Endothelial cell (in vitro differentiated cells): ENCODE data around the gene FSCN2. TPM values are rescaled to one million over a fixed set of nuclear protein-coding genes. Genes with fewer than 3 reads are reported as not detected.

Experiments
- DNase-seq: peaks from one replicate; pipeline ENCODE4 v3.0.0; 2021; ENCODE audit warnings: low spot score
- H3K27ac Mint-ChIP-seq: one replicate; pipeline ENCODE4 v1.8.0; 2021; ENCODE audit warnings: mixed read lengths, inconsistent platforms; ENCODE audit not compliant: unreplicated experiment
- H3K27me3 Mint-ChIP-seq: one replicate; pipeline ENCODE4 v1.8.0; 2021; ENCODE audit warnings: mild to moderate bottlenecking, moderate library complexity, mixed read lengths, inconsistent platforms; ENCODE audit not compliant: unreplicated experiment
- H3K36me3 Mint-ChIP-seq: one replicate; pipeline ENCODE4 v1.8.0; 2021; ENCODE audit warnings: mild to moderate bottlenecking, low read depth, mixed read lengths, inconsistent platforms; ENCODE audit not compliant: unreplicated experiment
- H3K4me1 Mint-ChIP-seq: one replicate; pipeline ENCODE4 v1.8.0; 2021; ENCODE audit warnings: mild to moderate bottlenecking, mixed read lengths, inconsistent platforms; ENCODE audit not compliant: unreplicated experiment
- H3K4me3 Mint-ChIP-seq: one replicate; pipeline ENCODE4 v1.8.0; 2021; ENCODE audit warnings: mild to moderate bottlenecking, mixed read lengths, inconsistent platforms; ENCODE audit not compliant: unreplicated experiment
- H3K9me3 Mint-ChIP-seq: one replicate; pipeline ENCODE4 v1.8.0; 2021; ENCODE audit warnings: mixed read lengths, inconsistent platforms; ENCODE audit not compliant: unreplicated experiment
- long read RNA-seq: library from polyadenylated mRNA; unstranded; transcript quantifications from one replicate; pipeline ENCODE4 v2.0.0, GENCODE V29; 2020; ENCODE audit not compliant: unreplicated experiment
- total RNA-seq: library from RNA; stranded (reverse); fragmentation: NEBNext Ultra II Directional; extraction: Animal tissue kit (Norgen Biotek cat#: 25700); gene quantifications from one replicate; pipeline ENCODE4 v1.2.1, GENCODE V29; 2021; ENCODE audit not compliant: unreplicated experiment
- TF ChIP-seq, protein P1 (sequence below): fragments of 200-600 bp; sonication (generic); IDR thresholded peaks from one replicate; pipeline ENCODE4 v1.5.0; 2021; ENCODE audit warnings: antibody characterized with exemption; ENCODE audit not compliant: unreplicated experiment

Gene FSCN2, protein sequence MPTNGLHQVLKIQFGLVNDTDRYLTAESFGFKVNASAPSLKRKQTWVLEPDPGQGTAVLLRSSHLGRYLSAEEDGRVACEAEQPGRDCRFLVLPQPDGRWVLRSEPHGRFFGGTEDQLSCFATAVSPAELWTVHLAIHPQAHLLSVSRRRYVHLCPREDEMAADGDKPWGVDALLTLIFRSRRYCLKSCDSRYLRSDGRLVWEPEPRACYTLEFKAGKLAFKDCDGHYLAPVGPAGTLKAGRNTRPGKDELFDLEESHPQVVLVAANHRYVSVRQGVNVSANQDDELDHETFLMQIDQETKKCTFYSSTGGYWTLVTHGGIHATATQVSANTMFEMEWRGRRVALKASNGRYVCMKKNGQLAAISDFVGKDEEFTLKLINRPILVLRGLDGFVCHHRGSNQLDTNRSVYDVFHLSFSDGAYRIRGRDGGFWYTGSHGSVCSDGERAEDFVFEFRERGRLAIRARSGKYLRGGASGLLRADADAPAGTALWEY
- 1.5 TPM for total RNA-seq
- long read RNA-seq, result 0 reads

DNA sequence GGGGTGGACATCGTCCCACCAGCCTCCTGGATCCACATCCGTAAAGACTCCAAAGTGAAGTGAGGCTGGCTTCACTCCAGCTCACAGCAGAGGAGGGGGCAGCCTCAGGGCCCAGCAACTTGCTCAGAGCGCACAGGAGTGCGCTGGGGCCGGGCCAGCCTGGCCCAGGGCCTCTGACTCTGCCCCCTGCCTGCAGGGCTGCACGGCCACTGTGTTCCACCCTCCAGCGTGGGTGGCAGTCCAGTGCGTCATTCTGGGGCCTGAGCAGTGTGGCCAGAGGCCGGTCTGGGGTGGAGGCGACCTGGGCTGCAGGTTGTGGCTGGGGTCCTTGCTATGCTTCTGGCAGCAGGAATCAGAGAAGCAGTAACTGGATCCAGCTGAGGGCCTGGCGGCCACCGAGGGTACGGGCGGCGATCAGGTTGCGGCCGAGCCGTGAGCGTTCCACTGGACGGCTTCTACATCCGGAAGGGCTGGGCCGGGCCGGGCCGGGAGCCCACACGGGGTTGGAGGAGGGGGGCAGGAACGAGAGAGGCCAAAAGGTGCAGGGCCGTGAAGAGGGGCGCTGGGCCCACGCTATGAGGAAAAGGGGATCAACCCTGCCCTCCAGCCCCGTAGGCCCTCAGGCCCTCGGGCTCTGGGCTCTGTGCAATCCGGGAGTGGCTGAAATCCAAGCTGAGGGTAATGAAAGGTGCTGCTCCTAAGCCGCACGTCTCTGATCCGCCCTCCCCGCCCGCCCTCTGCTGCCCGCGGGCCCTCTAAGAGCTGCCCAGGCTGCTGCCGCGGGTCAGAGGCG is at the start of gene FSCN2:
Gene FSCN2 (plus strand): TSS at position 787 of the 793 bp plus-strand sequence. CDS start 155 bp downstream, outside the sequence.
- H3K9me3 Mint-ChIP-seq, result no peaks in the 10 kb centered on the region
- H3K27ac Mint-ChIP-seq, result no peak within 1 kb of the TSS
- TF ChIP-seq, protein P1, sequence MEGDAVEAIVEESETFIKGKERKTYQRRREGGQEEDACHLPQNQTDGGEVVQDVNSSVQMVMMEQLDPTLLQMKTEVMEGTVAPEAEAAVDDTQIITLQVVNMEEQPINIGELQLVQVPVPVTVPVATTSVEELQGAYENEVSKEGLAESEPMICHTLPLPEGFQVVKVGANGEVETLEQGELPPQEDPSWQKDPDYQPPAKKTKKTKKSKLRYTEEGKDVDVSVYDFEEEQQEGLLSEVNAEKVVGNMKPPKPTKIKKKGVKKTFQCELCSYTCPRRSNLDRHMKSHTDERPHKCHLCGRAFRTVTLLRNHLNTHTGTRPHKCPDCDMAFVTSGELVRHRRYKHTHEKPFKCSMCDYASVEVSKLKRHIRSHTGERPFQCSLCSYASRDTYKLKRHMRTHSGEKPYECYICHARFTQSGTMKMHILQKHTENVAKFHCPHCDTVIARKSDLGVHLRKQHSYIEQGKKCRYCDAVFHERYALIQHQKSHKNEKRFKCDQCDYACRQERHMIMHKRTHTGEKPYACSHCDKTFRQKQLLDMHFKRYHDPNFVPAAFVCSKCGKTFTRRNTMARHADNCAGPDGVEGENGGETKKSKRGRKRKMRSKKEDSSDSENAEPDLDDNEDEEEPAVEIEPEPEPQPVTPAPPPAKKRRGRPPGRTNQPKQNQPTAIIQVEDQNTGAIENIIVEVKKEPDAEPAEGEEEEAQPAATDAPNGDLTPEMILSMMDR, result no peak
- H3K27me3 Mint-ChIP-seq, result no peaks in the 10 kb centered on the region
- H3K36me3 Mint-ChIP-seq, result no peaks in the 10 kb centered on the region
- no peak within 1 kb of the TSS for H3K4me3 Mint-ChIP-seq
- no peak for DNase-seq
- no peaks in the 10 kb centered on the region for H3K4me1 Mint-ChIP-seq

DNA sequence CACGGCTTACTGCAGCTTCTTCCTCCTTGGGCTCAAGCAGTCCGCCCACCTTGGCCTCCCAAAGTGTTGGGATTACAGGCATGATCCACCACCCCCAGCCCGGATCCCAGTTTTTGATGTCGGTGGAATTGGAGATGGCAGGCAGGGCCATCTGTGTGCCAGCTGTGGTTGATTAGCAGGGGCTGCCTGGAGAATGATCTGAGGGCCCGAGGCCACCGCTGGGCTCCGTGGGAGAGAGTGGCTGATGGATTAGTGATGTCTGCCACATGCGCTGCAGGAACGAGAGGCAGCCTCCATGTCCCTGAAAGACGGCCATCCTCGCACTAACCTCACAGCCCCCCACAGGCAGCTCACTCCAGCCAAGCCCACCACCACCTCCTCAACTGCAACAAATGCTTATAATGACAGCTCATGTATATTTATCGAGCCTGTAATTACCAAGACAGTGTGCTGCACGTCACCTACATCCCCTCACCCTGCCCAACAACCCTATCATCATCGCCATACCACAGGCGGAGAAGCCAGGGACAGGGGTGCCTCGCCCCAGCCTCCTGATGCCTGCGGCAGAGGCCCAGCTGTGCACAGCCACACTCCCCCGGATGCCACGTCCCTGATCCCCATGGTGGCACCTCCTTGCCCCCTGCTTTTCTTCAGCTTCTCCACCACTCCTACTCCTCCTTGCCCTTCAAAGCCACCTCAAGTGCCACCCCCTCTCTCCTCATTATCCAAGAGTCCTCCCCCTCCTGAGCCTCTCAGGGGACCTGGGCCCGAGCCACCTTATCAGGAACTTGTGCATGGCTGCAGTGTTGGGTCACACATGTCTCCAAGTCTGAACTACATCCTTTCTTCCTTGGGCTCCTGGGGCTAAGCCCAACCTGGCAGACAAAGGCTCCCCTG is 48.8 kb upstream of the FSCN2 start:
- DNase-seq, result no peak
- no peak overlapping the region for H3K27ac Mint-ChIP-seq
- H3K4me3 Mint-ChIP-seq, result no peak overlapping the region
- no peaks in the 10 kb centered on the region for H3K4me1 Mint-ChIP-seq
- TF ChIP-seq, protein P1, result no peak
- H3K27me3 Mint-ChIP-seq, result peaks cover 25% of the 10 kb centered on the region
- no peaks in the 10 kb centered on the region for H3K9me3 Mint-ChIP-seq
- H3K36me3 Mint-ChIP-seq, result no peaks in the 10 kb centered on the region

DNA sequence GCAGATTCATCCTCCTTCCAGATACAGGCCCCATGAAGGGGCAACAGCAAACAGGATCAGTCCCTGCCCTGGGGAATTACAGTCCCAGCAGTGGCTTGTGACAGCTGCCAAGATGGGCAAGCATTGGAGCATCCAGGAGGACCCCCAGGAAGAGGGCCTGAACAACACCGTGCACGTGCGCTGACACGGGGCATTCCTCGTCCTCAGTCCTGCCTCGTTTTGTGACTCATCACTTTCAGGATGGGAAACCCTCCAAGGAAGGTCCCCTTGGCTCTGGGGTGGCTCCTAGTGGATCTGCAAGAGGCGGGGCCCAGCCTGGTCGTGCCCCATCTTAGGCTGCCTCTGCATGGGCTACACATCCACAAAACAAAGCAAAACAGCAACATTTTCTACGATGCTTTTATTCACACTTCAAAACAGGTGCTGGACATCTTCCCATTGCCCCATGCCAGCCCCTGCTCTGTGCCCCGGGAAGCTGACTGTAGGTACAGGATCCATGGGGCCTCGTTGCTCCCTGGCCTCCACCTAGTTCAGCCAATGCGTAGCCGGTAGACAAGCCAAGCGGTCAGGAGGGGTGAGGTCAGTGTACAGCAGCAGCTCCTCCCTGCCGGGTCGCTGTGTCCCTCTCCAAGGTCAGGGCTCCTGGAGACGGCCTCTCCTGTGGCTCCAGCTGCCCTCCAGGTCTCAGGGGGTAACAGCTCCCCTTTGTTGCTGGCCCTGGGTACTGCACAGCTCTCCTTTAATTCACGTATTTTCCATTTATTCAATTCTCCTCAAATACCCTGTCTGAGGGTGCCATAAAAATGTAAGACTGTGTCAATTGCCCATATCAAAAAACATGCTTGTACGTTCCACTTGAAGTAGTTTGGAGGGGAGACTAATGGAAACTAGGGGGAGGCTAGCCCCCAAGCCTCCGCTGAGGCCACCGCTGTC is 47.8 kb upstream of the FSCN2 start:
- no peaks in the 10 kb centered on the region for H3K9me3 Mint-ChIP-seq
- H3K36me3 Mint-ChIP-seq, result no peaks in the 10 kb centered on the region
- TF ChIP-seq, protein P1, result no peak
- H3K4me1 Mint-ChIP-seq, result no peaks in the 10 kb centered on the region
- no peak for DNase-seq
- peaks cover 25% of the 10 kb centered on the region for H3K27me3 Mint-ChIP-seq
- H3K27ac Mint-ChIP-seq, result peak overlapping the region; percentile 18
- no peak overlapping the region for H3K4me3 Mint-ChIP-seq

DNA sequence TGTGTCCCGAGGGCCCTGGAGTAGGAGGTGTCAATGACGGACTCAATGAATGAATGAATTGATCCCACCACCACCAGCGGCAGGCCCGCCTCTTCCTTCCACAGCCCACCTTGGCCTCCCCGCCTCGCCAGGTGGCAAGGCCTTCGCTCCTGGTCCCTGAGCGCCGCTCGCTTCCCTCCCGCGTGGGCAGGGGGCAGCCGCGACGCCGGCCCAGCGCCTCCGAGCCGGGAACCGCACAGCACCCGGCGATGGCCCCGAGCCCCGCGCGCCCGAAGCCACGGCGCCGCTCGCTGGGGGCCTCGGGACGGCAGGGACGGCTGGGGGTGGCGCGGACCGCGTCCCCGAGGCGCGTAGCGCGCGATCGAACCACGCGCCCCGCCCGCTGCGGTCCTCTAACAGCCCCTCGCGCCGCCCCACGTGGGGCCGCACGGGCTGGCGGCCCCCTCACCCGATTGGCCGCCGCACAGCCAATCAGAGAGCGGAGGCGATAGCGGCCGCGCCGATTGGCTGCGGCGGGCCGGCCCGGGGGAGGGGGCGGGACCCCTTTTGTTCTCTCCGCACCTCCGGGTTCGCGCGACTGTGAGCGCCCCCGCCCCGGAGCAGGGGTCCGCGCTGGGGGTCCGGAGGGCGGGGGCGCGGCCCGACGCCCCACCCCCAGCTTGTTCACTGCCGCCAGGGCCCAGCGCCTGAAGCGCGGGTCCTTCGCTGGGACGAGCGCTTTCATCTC is 46.9 kb upstream of the FSCN2 start:
- Mint-ChIP-seq H3K36me3 (no peaks in the 10 kb centered on the region), H3K27ac (no peak overlapping the region)

More for the DNA sequence above, 46.9 kb upstream of the FSCN2 start:
- Mint-ChIP-seq H3K4me1 (peaks cover 4% of the 10 kb centered on the region), H3K27me3 (peaks cover 19% of the 10 kb centered on the region), H3K9me3 (no peaks in the 10 kb centered on the region), H3K4me3 (no peak overlapping the region)
- TF ChIP-seq, protein P1, result no peak
- DNase-seq, result peak; percentile 66
